ENCODE data around the gene CST5. TPM values are rescaled to one million over a fixed set of nuclear protein-coding genes. Genes with fewer than 3 reads are reported as not detected.
A peak's percentile ranks its signal among the peaks of the same experiment; 100 is the strongest.
"Not testable (repeated sequence)": the region's sequence is repeated elsewhere in the genome, so short reads cannot be mapped to it uniquely, and the experiment has no call there.

CST5 gene
- total RNA-seq, 6 experiments from 2014 or later, result not detected

- WGBS (ENCODE audit: insufficient coverage, low coverage, low lambda C conversion rate, missing lambda C conversion rate), result 27% methylated on average over 1 of the region's 1 CpG
- TF ChIP-seq POLR2A (IDR thresholded peaks at IDR 0.05) (no peak), CTCF (IDR thresholded peaks at IDR 0.05) (no peak)
- DNase-seq (no peak), ATAC-seq (no peak)
- no peaks in the 10 kb centered on the region for H3K4me1 ChIP-seq
- no peak overlapping the region for H3K27ac ChIP-seq
- no peaks in the 10 kb centered on the region for H3K9me3 ChIP-seq
- no peak overlapping the region for H3K4me3 ChIP-seq
- no peaks in the 10 kb centered on the region for H3K27me3 ChIP-seq
- no peaks in the 10 kb centered on the region for H3K36me3 ChIP-seq
- intact Hi-C loops (cut with DNase I), result no loop called here
Observed at GRCh38 chr20:23907579-23907978, 28.0 kb upstream of the CST5 start.

- H3K27me3 ChIP-seq; DNase-seq; ATAC-seq; H3K36me3 ChIP-seq; H3K27ac ChIP-seq; H3K9me3 ChIP-seq; H3K4me3 ChIP-seq; H3K4me1 ChIP-seq; intact Hi-C loops (cut with DNase I): not testable (repeated sequence)
- 27% methylated on average over 4 of the region's 8 CpGs for WGBS (ENCODE audit: insufficient coverage, low coverage, low lambda C conversion rate, missing lambda C conversion rate)
Observed at GRCh38 chr20:23902396-23902795, 22.8 kb upstream of the CST5 start.

- H3K36me3 ChIP-seq; H3K4me3 ChIP-seq; H3K4me1 ChIP-seq; H3K27me3 ChIP-seq; H3K27ac ChIP-seq; H3K9me3 ChIP-seq; DNase-seq; intact Hi-C loops (cut with DNase I); ATAC-seq: not testable (repeated sequence)
- WGBS (ENCODE audit: insufficient coverage, low coverage, low lambda C conversion rate, missing lambda C conversion rate), result 69% methylated on average over 4 of the region's 4 CpGs
Observed at GRCh38 chr20:23890867-23891266, 11.3 kb upstream of the CST5 start.

- peak; percentile 68 to 84 (median 74) for TF ChIP-seq CTCF (IDR thresholded peaks at IDR 0.05)
- TF ChIP-seq POLR2A (IDR thresholded peaks at IDR 0.05), result no peak
- no peaks in the 10 kb centered on the region for H3K36me3 ChIP-seq
- H3K4me1 ChIP-seq, result no peaks in the 10 kb centered on the region
- H3K9me3 ChIP-seq, result no peaks in the 10 kb centered on the region
- no peak overlapping the region for H3K27ac ChIP-seq
- ATAC-seq, result peak; percentile 88 to 99 (median 96)
- intact Hi-C loops (cut with DNase I), result no loop called here
- peak; percentile 54 to 68 (median 65) for DNase-seq
- no peaks in the 10 kb centered on the region for H3K27me3 ChIP-seq
- H3K4me3 ChIP-seq, result no peak overlapping the region
- 40% methylated on average over 2 of the region's 8 CpGs for WGBS (ENCODE audit: insufficient coverage, low coverage, low lambda C conversion rate, missing lambda C conversion rate)
Observed at GRCh38 chr20:23889775-23890187, 10.2 kb upstream of the CST5 start.

- no peak for ATAC-seq
- TF ChIP-seq CTCF (IDR thresholded peaks at IDR 0.05) (no peak), POLR2A (IDR thresholded peaks at IDR 0.05) (no peak)
- Histone ChIP-seq H3K36me3 (no peaks in the 10 kb centered on the region), H3K27me3 (no peaks in the 10 kb centered on the region), H3K27ac (no peak overlapping the region), H3K4me3 (no peak overlapping the region), H3K9me3 (no peaks in the 10 kb centered on the region), H3K4me1 (no peaks in the 10 kb centered on the region)
- intact Hi-C loops (cut with DNase I), result no loop called here
- DNase-seq, result no peak
- WGBS (ENCODE audit: insufficient coverage, low coverage, low lambda C conversion rate, missing lambda C conversion rate), result 59% methylated on average over 2 of the region's 2 CpGs
Observed at GRCh38 chr20:23887856-23888255, 8.3 kb upstream of the CST5 start.

- H3K9me3 ChIP-seq, result no peaks in the 10 kb centered on the region
- ATAC-seq (no peak), DNase-seq (no peak)
- no peaks in the 10 kb centered on the region for H3K36me3 ChIP-seq
- no peak overlapping the region for H3K27ac ChIP-seq
- H3K4me3 ChIP-seq, result no peak overlapping the region
- intact Hi-C loops (cut with DNase I), result no loop called here
- H3K4me1 ChIP-seq, result peaks cover 0 to 6% (median 0%) of the 10 kb centered on the region in 4 donors
- no peak for TF ChIP-seq CTCF (IDR thresholded peaks at IDR 0.05)
- TF ChIP-seq POLR2A (IDR thresholded peaks at IDR 0.05), result no peak
- no peaks in the 10 kb centered on the region for H3K27me3 ChIP-seq
- WGBS (ENCODE audit: insufficient coverage, low coverage, low lambda C conversion rate, missing lambda C conversion rate), result 78% methylated on average over 5 of the region's 5 CpGs
Observed at GRCh38 chr20:23884771-23885162, 5.2 kb upstream of the CST5 start.

Data from right lobe of liver (tissue), 6 donors.